GM21619 (cell line): ENCODE measurements around the gene SH2D1B.
"Not testable (repeated sequence)": the region's sequence is repeated elsewhere in the genome, so short reads cannot be mapped to it uniquely, and the experiment has no call there.

Experiments
- ATAC-seq: cut with Tn5 transposase; IDR thresholded peaks from one replicate; pipeline ENCODE4 v1.9.1; 2021; ENCODE audit not compliant: unreplicated experiment

Gene SH2D1B

GRCh38 chr1:162364498-162364897, 47.4 kb downstream of the SH2D1B start:
- no peak for ATAC-seq

GRCh38 chr1:162363823-162364222, 48.1 kb downstream of the SH2D1B start:
- no peak for ATAC-seq

- peak; percentile 47 for ATAC-seq
Observed at GRCh38 chr1:162361349-162361748, 50.6 kb downstream of the SH2D1B start.

GRCh38 chr1:162360874-162361260, 51.1 kb downstream of the SH2D1B start:
- no peak for ATAC-seq

GRCh38 chr1:162360237-162360873, 51.6 kb downstream of the SH2D1B start:
- ATAC-seq, result no peak

GRCh38 chr1:162359523-162360236, 52.3 kb downstream of the SH2D1B start:
- ATAC-seq, result no peak

GRCh38 chr1:162358928-162359327, 53.0 kb downstream of the SH2D1B start:
- ATAC-seq, result no peak

GRCh38 chr1:162357681-162358266, 54.2 kb downstream of the SH2D1B start:
- no peak for ATAC-seq

- no peak for ATAC-seq
Observed at GRCh38 chr1:162353702-162354101, 58.2 kb downstream of the SH2D1B start.

- ATAC-seq, result no peak
Observed at GRCh38 chr1:162353078-162353477, 58.9 kb downstream of the SH2D1B start.

- ATAC-seq, result not testable (repeated sequence)
Observed at GRCh38 chr1:162351874-162352273, 60.1 kb downstream of the SH2D1B start.

GRCh38 chr1:162351246-162351842, 60.6 kb downstream of the SH2D1B start:
- ATAC-seq, result no peak

GRCh38 chr1:162349635-162350330, 62.2 kb downstream of the SH2D1B start:
- ATAC-seq, result no peak

GRCh38 chr1:162347281-162347680, 64.7 kb downstream of the SH2D1B start:
- no peak for ATAC-seq
